Measurements from ENCODE around the gene IQGAP3. TPM values are rescaled to one million over a fixed set of nuclear protein-coding genes. Genes with fewer than 3 reads are reported as not detected.
A peak's percentile ranks its signal among the peaks of the same experiment; 100 is the strongest.

The IQGAP3 gene
- total RNA-seq, 2 experiments from 2014 or later = 13.5 to 14.9 TPM

- Mint-ChIP-seq H3K4me1 (peaks cover 35% of the 10 kb centered on the region), H3K36me3 (peaks cover 36% of the 10 kb centered on the region), H3K9me3 (no peaks in the 10 kb centered on the region), H3K4me3 (peak overlapping the region; percentile 100), H3K27ac (peak overlapping the region; percentile 97), H3K27me3 (no peaks in the 10 kb centered on the region)
- DNase-seq = no peak
These were observed 28.4 kb upstream of the IQGAP3 start for GRCh38 chr1:156600733-156601121.

- H3K27me3 Mint-ChIP-seq = no peaks in the 10 kb centered on the region
- no peak for DNase-seq
- peaks cover 35% of the 10 kb centered on the region for H3K4me1 Mint-ChIP-seq
- peak overlapping the region; percentile 100 for H3K4me3 Mint-ChIP-seq
- H3K27ac Mint-ChIP-seq = peak overlapping the region; percentile 97
- H3K36me3 Mint-ChIP-seq = peaks cover 41% of the 10 kb centered on the region
- no peaks in the 10 kb centered on the region for H3K9me3 Mint-ChIP-seq
These were observed 27.4 kb upstream of the IQGAP3 start for GRCh38 chr1:156599811-156600210.

- Mint-ChIP-seq H3K4me1 (peaks cover 38% of the 10 kb centered on the region), H3K36me3 (peaks cover 44% of the 10 kb centered on the region), H3K9me3 (no peaks in the 10 kb centered on the region), H3K27ac (peak overlapping the region; percentile 97), H3K4me3 (peak overlapping the region; percentile 33), H3K27me3 (no peaks in the 10 kb centered on the region)
- no peak for DNase-seq
These were observed 26.5 kb upstream of the IQGAP3 start for GRCh38 chr1:156598731-156599432.

GRCh38 chr1:156598125-156598524 is 25.8 kb upstream of the IQGAP3 start:
- H3K36me3 Mint-ChIP-seq = peaks cover 47% of the 10 kb centered on the region
- peak overlapping the region; percentile 97 for H3K27ac Mint-ChIP-seq
- H3K4me3 Mint-ChIP-seq = peak overlapping the region; percentile 4
- H3K27me3 Mint-ChIP-seq = no peaks in the 10 kb centered on the region
- no peak for DNase-seq
- peaks cover 41% of the 10 kb centered on the region for H3K4me1 Mint-ChIP-seq
- no peaks in the 10 kb centered on the region for H3K9me3 Mint-ChIP-seq

- H3K4me3 Mint-ChIP-seq = no peak overlapping the region
- H3K36me3 Mint-ChIP-seq = peaks cover 49% of the 10 kb centered on the region
- no peaks in the 10 kb centered on the region for H3K9me3 Mint-ChIP-seq
- H3K27ac Mint-ChIP-seq = no peak overlapping the region
- H3K27me3 Mint-ChIP-seq = no peaks in the 10 kb centered on the region
- H3K4me1 Mint-ChIP-seq = peaks cover 34% of the 10 kb centered on the region
- DNase-seq = no peak
These were observed 24.1 kb upstream of the IQGAP3 start for GRCh38 chr1:156596426-156596825.

GRCh38 chr1:156595016-156595415 is 22.7 kb upstream of the IQGAP3 start:
- no peak for DNase-seq
- Mint-ChIP-seq H3K4me3 (no peak overlapping the region), H3K36me3 (peaks cover 36% of the 10 kb centered on the region), H3K27ac (peak overlapping the region; percentile 9), H3K9me3 (no peaks in the 10 kb centered on the region), H3K27me3 (no peaks in the 10 kb centered on the region), H3K4me1 (peaks cover 40% of the 10 kb centered on the region)

GRCh38 chr1:156594190-156594589 is 21.8 kb upstream of the IQGAP3 start:
- H3K27ac Mint-ChIP-seq = peak overlapping the region; percentile 67
- DNase-seq = no peak
- no peaks in the 10 kb centered on the region for H3K27me3 Mint-ChIP-seq
- H3K4me1 Mint-ChIP-seq = peaks cover 33% of the 10 kb centered on the region
- H3K9me3 Mint-ChIP-seq = no peaks in the 10 kb centered on the region
- H3K4me3 Mint-ChIP-seq = no peak overlapping the region
- H3K36me3 Mint-ChIP-seq = peaks cover 32% of the 10 kb centered on the region

- Mint-ChIP-seq H3K4me3 (no peak overlapping the region), H3K4me1 (peaks cover 29% of the 10 kb centered on the region), H3K27me3 (no peaks in the 10 kb centered on the region), H3K27ac (no peak overlapping the region), H3K36me3 (peaks cover 26% of the 10 kb centered on the region), H3K9me3 (no peaks in the 10 kb centered on the region)
- no peak for DNase-seq
These were observed 21.3 kb upstream of the IQGAP3 start for GRCh38 chr1:156593661-156593989.

GRCh38 chr1:156592910-156593660 is 20.7 kb upstream of the IQGAP3 start:
- H3K27ac Mint-ChIP-seq = peak overlapping the region; percentile 68
- H3K27me3 Mint-ChIP-seq = no peaks in the 10 kb centered on the region
- DNase-seq = no peak
- no peaks in the 10 kb centered on the region for H3K9me3 Mint-ChIP-seq
- peaks cover 21% of the 10 kb centered on the region for H3K36me3 Mint-ChIP-seq
- peak overlapping the region; percentile 82 for H3K4me3 Mint-ChIP-seq
- H3K4me1 Mint-ChIP-seq = peaks cover 27% of the 10 kb centered on the region

GRCh38 chr1:156592158-156592909 is 20.0 kb upstream of the IQGAP3 start:
- no peaks in the 10 kb centered on the region for H3K27me3 Mint-ChIP-seq
- H3K9me3 Mint-ChIP-seq = no peaks in the 10 kb centered on the region
- peaks cover 25% of the 10 kb centered on the region for H3K4me1 Mint-ChIP-seq
- H3K27ac Mint-ChIP-seq = peak overlapping the region; percentile 68
- no peak for DNase-seq
- peaks cover 21% of the 10 kb centered on the region for H3K36me3 Mint-ChIP-seq
- peak overlapping the region; percentile 82 for H3K4me3 Mint-ChIP-seq

GRCh38 chr1:156591432-156592157 is 19.2 kb upstream of the IQGAP3 start, which contains the start of gene NAXE:
Gene NAXE (plus strand): TSS chr1:156591776. CDS start chr1:156591805, 29 bp downstream.
- peaks cover 22% of the 10 kb centered on the region for H3K4me1 Mint-ChIP-seq
- H3K27me3 Mint-ChIP-seq = no peaks in the 10 kb centered on the region
- peak within 1 kb of the TSS; percentile 82 for H3K4me3 Mint-ChIP-seq
- H3K36me3 Mint-ChIP-seq = peaks cover 14% of the 10 kb centered on the region
- DNase-seq = peak; percentile 81
- H3K27ac Mint-ChIP-seq = peak within 1 kb of the TSS; percentile 83
- no peaks in the 10 kb centered on the region for H3K9me3 Mint-ChIP-seq

- Mint-ChIP-seq H3K36me3 (peaks cover 14% of the 10 kb centered on the region), H3K27me3 (no peaks in the 10 kb centered on the region), H3K9me3 (no peaks in the 10 kb centered on the region), H3K4me1 (peaks cover 22% of the 10 kb centered on the region), H3K27ac (peak overlapping the region; percentile 83), H3K4me3 (peak overlapping the region; percentile 82)
- no peak for DNase-seq
These were observed 18.7 kb upstream of the IQGAP3 start for GRCh38 chr1:156591181-156591431.

GRCh38 chr1:156590326-156591180 is 18.2 kb upstream of the IQGAP3 start:
- peaks cover 16% of the 10 kb centered on the region for H3K36me3 Mint-ChIP-seq
- H3K4me1 Mint-ChIP-seq = peaks cover 22% of the 10 kb centered on the region
- no peak for DNase-seq
- H3K9me3 Mint-ChIP-seq = no peaks in the 10 kb centered on the region
- H3K27me3 Mint-ChIP-seq = no peaks in the 10 kb centered on the region
- H3K4me3 Mint-ChIP-seq = peak overlapping the region; percentile 82
- H3K27ac Mint-ChIP-seq = no peak overlapping the region

GRCh38 chr1:156589546-156589945 is 17.2 kb upstream of the IQGAP3 start:
- peaks cover 16% of the 10 kb centered on the region for H3K36me3 Mint-ChIP-seq
- H3K27ac Mint-ChIP-seq = no peak overlapping the region
- no peaks in the 10 kb centered on the region for H3K27me3 Mint-ChIP-seq
- no peaks in the 10 kb centered on the region for H3K9me3 Mint-ChIP-seq
- peaks cover 22% of the 10 kb centered on the region for H3K4me1 Mint-ChIP-seq
- no peak overlapping the region for H3K4me3 Mint-ChIP-seq
- no peak for DNase-seq

All from activated naive CD8-positive, alpha-beta T cell treated with anti-CD3 and anti-CD28 coated beads for 36 hours (primary cell).